H9 (cell line): Measurements from ENCODE around the gene CLCN6. TPM values are rescaled to one million over a fixed set of nuclear protein-coding genes. Genes with fewer than 3 reads are reported as not detected.

Source experiments
- DNase-seq: peaks from one replicate; pipeline ENCODE4 v3.0.0-alpha.2; 2017
- H2AFZ ChIP-seq: one replicate; pipeline ENCODE4 v1.6.1; 2013; ENCODE audit warnings: mild to moderate bottlenecking, low read length, control low read depth, moderate library complexity
- H2AK5ac ChIP-seq: 2 replicates; pipeline ENCODE4 v1.6.1; 2013; ENCODE audit warnings: low read length, control low read depth, mixed read lengths; ENCODE audit not compliant: insufficient read length
- H2BK120ac ChIP-seq: one replicate; pipeline ENCODE4 v1.6.1; 2013; ENCODE audit warnings: low read depth, mild to moderate bottlenecking, low read length, control low read depth, inconsistent platforms; ENCODE audit not compliant: poor library complexity, severe bottlenecking
- H2BK12ac ChIP-seq: 2 replicates; pipeline ENCODE4 v1.6.1; 2013; ENCODE audit warnings: low read length, control low read depth, mixed read lengths, low read depth; ENCODE audit not compliant: insufficient read length
- H2BK15ac ChIP-seq: 2 replicates; pipeline ENCODE4 v1.6.1; 2013; ENCODE audit warnings: low read depth, low read length, control low read depth
- H2BK20ac ChIP-seq: one replicate; pipeline ENCODE4 v1.6.1; 2013; ENCODE audit warnings: low read depth, mild to moderate bottlenecking, low read length, control low read depth, inconsistent platforms; ENCODE audit not compliant: poor library complexity, severe bottlenecking
- H2BK5ac ChIP-seq: 2 replicates; pipeline ENCODE4 v1.6.1; 2013; ENCODE audit warnings: low read length, control low read depth, mixed read lengths; ENCODE audit not compliant: insufficient read length
- H3K14ac ChIP-seq: 2 replicates; pipeline ENCODE4 v1.6.1; 2013; ENCODE audit warnings: low read length, control low read depth; ENCODE audit not compliant: insufficient read depth
- H3K18ac ChIP-seq: 2 replicates; pipeline ENCODE4 v1.6.1; 2013; ENCODE audit warnings: low read depth, mild to moderate bottlenecking, mixed read lengths, low read length, control low read depth; ENCODE audit not compliant: insufficient read length
- H3K23ac ChIP-seq: 2 replicates; pipeline ENCODE4 v1.6.1; 2013; ENCODE audit warnings: low read length, control low read depth, mixed read lengths, low read depth; ENCODE audit not compliant: insufficient read length
- H3K23me2 ChIP-seq: 2 replicates; pipeline ENCODE4 v1.6.1; 2013; ENCODE audit warnings: low read depth, mild to moderate bottlenecking, mixed read lengths, low read length, control low read depth; ENCODE audit not compliant: insufficient read length, poor library complexity, severe bottlenecking
- H3K27ac ChIP-seq: 2 replicates; pipeline ENCODE4 v1.5.1; 2013; ENCODE audit warnings: low read length, control low read depth, mixed read lengths, low read depth; ENCODE audit not compliant: insufficient read length
- H3K27me3 ChIP-seq: 2 replicates; pipeline ENCODE4 v1.6.1; 2013; ENCODE audit warnings: low read length, control low read depth, inconsistent platforms; ENCODE audit not compliant: insufficient read depth
- H3K4ac ChIP-seq: 2 replicates; pipeline ENCODE4 v1.6.1; 2013; ENCODE audit warnings: low read depth, mild to moderate bottlenecking, control low read depth, inconsistent platforms, low read length, moderate library complexity
- H3K4me1 ChIP-seq: 2 replicates; pipeline ENCODE4 v1.6.1; 2013; ENCODE audit warnings: low read length, control low read depth, inconsistent platforms; ENCODE audit not compliant: insufficient read depth
- H3K4me2 ChIP-seq: 2 replicates; pipeline ENCODE4 v1.6.1; 2013; ENCODE audit warnings: low read length, control low read depth, mixed read lengths; ENCODE audit not compliant: insufficient read length, insufficient read depth
- H3K56ac ChIP-seq: 2 replicates; pipeline ENCODE4 v1.6.1; 2013; ENCODE audit warnings: low read depth, mild to moderate bottlenecking, mixed read lengths, low read length, control low read depth; ENCODE audit not compliant: insufficient read length
- H3K79me1 ChIP-seq: 2 replicates; pipeline ENCODE4 v1.6.1; 2013; ENCODE audit warnings: low read depth, mild to moderate bottlenecking, moderate library complexity, low read length, control low read depth, inconsistent platforms; ENCODE audit not compliant: insufficient read depth, poor library complexity, severe bottlenecking
- H3K79me2 ChIP-seq: 2 replicates; pipeline ENCODE4 v1.6.1; 2013; ENCODE audit warnings: low read length, control low read depth, inconsistent platforms; ENCODE audit not compliant: insufficient read depth
- H3K9ac ChIP-seq: 2 replicates; pipeline ENCODE4 v1.6.1; 2013; ENCODE audit warnings: low read length, control low read depth, mixed read lengths; ENCODE audit not compliant: insufficient read length; ENCODE audit errors: extremely low read depth
- H3K9me3 ChIP-seq: one replicate; pipeline ENCODE4 v1.6.1; 2013; ENCODE audit warnings: low read depth, low read length, inconsistent platforms; ENCODE audit not compliant: control insufficient read depth
- H3T11ph ChIP-seq: one replicate; pipeline ENCODE4 v1.6.1; 2013; ENCODE audit warnings: mild to moderate bottlenecking, low read length, control low read depth, inconsistent platforms
- H4K20me1 ChIP-seq: one replicate; pipeline ENCODE4 v1.6.1; 2013; ENCODE audit not compliant: control insufficient read depth, insufficient read length, insufficient read depth
- H4K5ac ChIP-seq: 2 replicates; pipeline ENCODE4 v1.6.1; 2013; ENCODE audit warnings: low read depth, mild to moderate bottlenecking, mixed read lengths, low read length, control low read depth; ENCODE audit not compliant: insufficient read length
- H4K8ac ChIP-seq: replicated peaks from 2 replicates; pipeline ENCODE4 v1.6.1; 2013; ENCODE audit warnings: low read length, control low read depth, mixed read lengths, low read depth; ENCODE audit not compliant: insufficient read length
- H4K91ac ChIP-seq: 2 replicates; pipeline ENCODE4 v1.6.1; 2013; ENCODE audit warnings: low read depth, mild to moderate bottlenecking, moderate library complexity, mixed read lengths, low read length, control low read depth; ENCODE audit not compliant: insufficient read length
- H3K27ac Mint-ChIP-seq, 3 experiments: 2 replicates in 2 of 3; 3 replicates in 1 of 3; pipeline ENCODE4 v1.8.0; 2020 to 2021; ENCODE audit warnings: mixed read lengths in 3 of 3, mild to moderate bottlenecking in 1 of 3, moderate library complexity in 1 of 3
- H3K27me3 Mint-ChIP-seq: 2 replicates; pipeline ENCODE4 v1.8.0; 2021; ENCODE audit warnings: low read depth, mild to moderate bottlenecking, moderate library complexity, mixed read lengths
- H3K36me3 Mint-ChIP-seq, 3 experiments: 2 replicates in 2 of 3; 3 replicates in 1 of 3; pipeline ENCODE4 v1.8.0; 2020 to 2021; ENCODE audit warnings: low read depth in 3 of 3, mixed read lengths in 3 of 3; ENCODE audit not compliant: insufficient read depth in 1 of 3
- H3K4me1 Mint-ChIP-seq, 2 experiments: 2 replicates each; pipeline ENCODE4 v1.8.0; 2020; ENCODE audit warnings: mixed read lengths in 2 of 2
- H3K4me3 Mint-ChIP-seq, 2 experiments: 2 replicates in 1 of 2; 3 replicates in 1 of 2; pipeline ENCODE4 v1.8.0; 2020 to 2021; ENCODE audit warnings: mild to moderate bottlenecking in 2 of 2, mixed read lengths in 2 of 2, moderate library complexity in 1 of 2
- H3K9me3 Mint-ChIP-seq, 2 experiments: 2 replicates in 1 of 2; 3 replicates in 1 of 2; pipeline ENCODE4 v1.8.0; 2020; ENCODE audit warnings: mild to moderate bottlenecking in 2 of 2, mixed read lengths in 2 of 2, moderate library complexity in 1 of 2
- CTCF ChIP-seq: fragments of 200-600 bp; sonication (generic); conservative IDR thresholded peaks from 3 replicates; pipeline ENCODE4 v1.8.0; 2021; ENCODE audit warnings: antibody characterized with exemption, mild to moderate bottlenecking
- WGBS: extraction: QIAGEN DNeasy Blood & Tissue Kit; methylation state at CpG from one replicate; pipeline ENCODE4 v1.1.7; 2013; ENCODE audit warnings: missing lambda C conversion rate, low lambda C conversion rate, mixed read lengths; ENCODE audit not compliant: insufficient read length; ENCODE audit errors: extremely low coverage; 5-methylcytosine and 5-hydroxymethylcytosine counted together
- total RNA-seq: library from RNA; stranded (reverse); gene quantifications from 2 replicates; pipeline ENCODE4 v1.2.1, GENCODE V29; 2021

Gene CLCN6
- total RNA-seq, 1 experiment from 2014 or later: 20.5 TPM

DNA sequence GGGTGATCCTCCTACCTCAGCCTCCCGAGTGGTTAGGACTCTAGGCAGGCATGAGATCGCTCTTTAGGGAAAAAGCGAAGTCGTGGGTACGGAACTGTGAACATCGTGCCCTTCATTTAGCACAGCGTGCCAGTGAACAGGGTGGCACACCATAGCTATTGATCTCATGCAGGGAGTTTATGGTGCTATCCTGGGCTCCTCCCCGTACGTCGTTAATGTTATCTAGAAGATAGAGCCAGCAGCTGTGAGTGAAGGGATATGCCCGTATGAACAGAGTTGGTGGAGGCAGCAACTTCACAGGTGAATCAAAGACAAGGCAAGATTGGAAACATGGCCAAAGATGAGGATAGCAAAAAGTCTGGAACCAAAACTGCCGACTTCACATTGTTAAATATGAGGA is 11.2 kb downstream of the CLCN6 start:
- Histone ChIP-seq H2BK15ac (no peak overlapping the region), H3K23ac (no peak overlapping the region), H3K9ac (no peak overlapping the region), H2BK12ac (no peak overlapping the region), H3K4me1 (no peaks in the 10 kb centered on the region), H3K18ac (no peak overlapping the region), H2AFZ (no peak overlapping the region), H3K79me1 (peaks cover 8% of the 10 kb centered on the region), H3K56ac (no peak overlapping the region), H4K5ac (no peak overlapping the region), H4K8ac (no peak overlapping the region), H3K9me3 (no peaks in the 10 kb centered on the region), H3K4ac (no peak overlapping the region), H2BK5ac (no peak overlapping the region), H2AK5ac (no peak overlapping the region), H4K91ac (no peak overlapping the region), H3T11ph (no peak overlapping the region), H3K27ac (no peak overlapping the region), H3K23me2 (no peaks in the 10 kb centered on the region), H2BK20ac (no peak overlapping the region), H3K27me3 (no peaks in the 10 kb centered on the region), H3K4me2 (no peak overlapping the region), H4K20me1 (no peaks in the 10 kb centered on the region), H3K14ac (no peak overlapping the region), H2BK120ac (no peak overlapping the region), H3K79me2 (peaks cover 2% of the 10 kb centered on the region; the same call in 1 of the 2 replicates)
- H3K27ac Mint-ChIP-seq: no peak overlapping the region
- H3K4me1 Mint-ChIP-seq: no peaks in the 10 kb centered on the region
- DNase-seq: no peak
- no peaks in the 10 kb centered on the region for H3K9me3 Mint-ChIP-seq
- H3K27me3 Mint-ChIP-seq: no peaks in the 10 kb centered on the region
- peaks cover 24 to 76% (median 59%) of the 10 kb centered on the region in 3 experiments; a peak in 6 of 7 replicates for H3K36me3 Mint-ChIP-seq
- WGBS: no CpG with 5 or more reads among the region's 12 CpGs
- H3K4me3 Mint-ChIP-seq: no peak overlapping the region
- no peak for TF ChIP-seq CTCF
